CD4-positive, alpha-beta T cell (primary cell): ENCODE measurements around the gene POLQ. TPM values are rescaled to one million over a fixed set of nuclear protein-coding genes. Genes with fewer than 3 reads are reported as not detected.

Experiments
- ATAC-seq: fragments of 200-7000 bp; cut with Tn5 transposase; one replicate; pipeline ENCODE4 v1.10.0; 2022; ENCODE audit warnings: mild to moderate bottlenecking; ENCODE audit not compliant: poor library complexity
- CTCF ChIA-PET: fragments of 350-600 bp; sonication (Branson Sonifier 250); formaldehyde crosslinking; loops from one replicate; lab custom pipeline; 2021; ENCODE audit warnings: antibody characterized with exemption, inconsistent platforms; lab: Charles Lee
- POLR2A ChIA-PET: fragments of 350-600 bp; sonication (Branson Sonifier 250); formaldehyde crosslinking; loops from one replicate; lab custom pipeline; 2021; ENCODE audit warnings: antibody characterized with exemption, inconsistent platforms; lab: Charles Lee
- DNase-seq, 14 experiments: peaks; one replicate each; pipeline ENCODE4 v3.0.0-alpha.2; 2013 to 2020; ENCODE audit warnings: mixed read lengths in 2 of 14
- H3K27ac ChIP-seq, 2 donors: one replicate each; pipeline versions ENCODE4 v1.5.1 to v1.7.0; 2013; ENCODE audit warnings: low read length in 2 of 2, low read depth in 1 of 2, mild to moderate bottlenecking in 1 of 2
- H3K27me3 ChIP-seq, 2 experiments: 1 replicate in 1 of 2; 2 replicates in 1 of 2; pipeline versions ENCODE4 v1.6.1 to v1.7.0; 2013; ENCODE audit warnings: low read length in 2 of 2, control low read depth in 1 of 2, mild to moderate bottlenecking in 1 of 2, moderate library complexity in 1 of 2; ENCODE audit not compliant: insufficient read depth in 2 of 2, control insufficient read depth in 1 of 2
- H3K36me3 ChIP-seq: one replicate; pipeline ENCODE4 v1.6.1; 2013; ENCODE audit warnings: low read length, control low read depth; ENCODE audit not compliant: insufficient read depth
- H3K4me1 ChIP-seq: one replicate; pipeline ENCODE4 v1.6.1; 2013; ENCODE audit warnings: low read length, control low read depth; ENCODE audit not compliant: insufficient read depth
- H3K4me3 ChIP-seq: one replicate; pipeline ENCODE4 v1.5.1; 2013; ENCODE audit warnings: mild to moderate bottlenecking, low read length, moderate library complexity
- H3K9me3 ChIP-seq, 2 experiments: 1 replicate in 1 of 2; 2 replicates in 1 of 2; pipeline versions ENCODE4 v1.6.1 to v1.7.0; 2013; ENCODE audit warnings: low read length in 2 of 2, mild to moderate bottlenecking in 2 of 2, control low read depth in 1 of 2, moderate library complexity in 1 of 2; ENCODE audit not compliant: control insufficient read depth in 1 of 2, insufficient read depth in 1 of 2
- H3K27ac Mint-ChIP-seq: one replicate; pipeline ENCODE4 v1.8.0; 2020; ENCODE audit warnings: mixed read lengths
- H3K27me3 Mint-ChIP-seq: one replicate; pipeline ENCODE4 v1.8.0; 2021; ENCODE audit warnings: mixed read lengths
- H3K36me3 Mint-ChIP-seq: one replicate; pipeline ENCODE4 v1.8.0; 2021; ENCODE audit warnings: low read depth, mixed read lengths
- H3K4me1 Mint-ChIP-seq: one replicate; pipeline ENCODE4 v1.8.0; 2021; ENCODE audit warnings: low read depth, mixed read lengths
- H3K4me3 Mint-ChIP-seq: one replicate; pipeline ENCODE4 v1.8.0; 2020; ENCODE audit warnings: mild to moderate bottlenecking, mixed read lengths
- H3K9me3 Mint-ChIP-seq: one replicate; pipeline ENCODE4 v1.8.0; 2020; ENCODE audit warnings: mixed read lengths
- CTCF ChIP-seq: fragments of 200-600 bp; IDR thresholded peaks from one replicate; pipeline ENCODE4 v1.8.0; 2022; ENCODE audit warnings: antibody characterized with exemption, mild to moderate bottlenecking
- intact Hi-C, 2 experiments: fragments of 100-400 bp; cut with DNase I in 1 of 2; cut with micrococcal nuclease in 1 of 2; formaldehyde crosslinking; loops; one replicate each; pipeline versions ENCODE4 v1.15.1 to v1.9.0; 2023 to 2025; cut with DNase I, micrococcal nuclease
- total RNA-seq, 174 experiments: library from RNA in 2 of 174; stranded (reverse) in 2 of 174; gene quantifications; one replicate each; pipeline ENCODE4 v1.2.3 and lab custom pipeline; 2021 to 2026

The POLQ gene
- total RNA-seq, 2 experiments from 2014 or later = 0.17 to 0.30 TPM

GRCh38 chr3:121430664-121431215 lies 115.0 kb downstream of the POLQ start:
- no peak overlapping the region for H3K4me3 Mint-ChIP-seq
- H3K27ac Mint-ChIP-seq = no peak overlapping the region
- Histone ChIP-seq H3K27me3 (no peaks in the 10 kb centered on the region), H3K9me3 (no peaks in the 10 kb centered on the region), H3K4me3 (no peak overlapping the region), H3K4me1 (peaks cover 4% of the 10 kb centered on the region), H3K36me3 (no peaks in the 10 kb centered on the region), H3K27ac (no peak overlapping the region)
- intact Hi-C loops = loop anchor here in 1 of 2 experiments (5.0 kb wide), 1 partner anchor 407 kb away; the partner anchor contains the start of genes EAF2 and IQCB1
- no peaks in the 10 kb centered on the region for H3K9me3 Mint-ChIP-seq
- POLR2A ChIA-PET = no interaction called here
- H3K4me1 Mint-ChIP-seq = peaks cover 16% of the 10 kb centered on the region
- no peaks in the 10 kb centered on the region for H3K27me3 Mint-ChIP-seq
- CTCF ChIA-PET = no interaction called here
- no peak for TF ChIP-seq CTCF
- no peaks in the 10 kb centered on the region for H3K36me3 Mint-ChIP-seq
- no peak for ATAC-seq
- DNase-seq = no peak

DNA sequence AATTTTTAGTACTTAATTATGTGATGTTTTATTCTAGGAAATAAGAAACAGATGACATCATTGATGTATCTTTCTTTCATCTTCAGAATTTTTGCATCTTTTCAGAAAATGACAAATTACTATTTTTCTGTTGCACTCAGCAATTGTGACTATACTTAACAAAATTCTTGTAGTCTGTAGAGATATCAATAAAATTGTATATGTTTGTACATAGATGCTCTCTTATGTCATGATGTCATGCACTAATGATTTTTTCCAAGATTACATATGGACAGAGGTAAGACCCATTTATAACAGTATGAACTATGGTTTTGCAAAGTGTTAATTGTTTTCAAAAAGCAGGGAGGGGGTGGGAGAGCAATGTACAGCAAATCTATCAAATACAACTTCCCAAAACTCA lies 121.2 kb downstream of the POLQ start:
- DNase-seq = no peak
- intact Hi-C loops = no loop called here
- Mint-ChIP-seq H3K27me3 (no peaks in the 10 kb centered on the region), H3K36me3 (no peaks in the 10 kb centered on the region), H3K27ac (no peak overlapping the region), H3K4me1 (no peaks in the 10 kb centered on the region), H3K4me3 (no peak overlapping the region), H3K9me3 (no peaks in the 10 kb centered on the region)
- H3K27me3 ChIP-seq = no peaks in the 10 kb centered on the region
- no peak overlapping the region for H3K27ac ChIP-seq
- CTCF ChIA-PET = no interaction called here
- ATAC-seq = no peak
- TF ChIP-seq CTCF = no peak
- no peaks in the 10 kb centered on the region for H3K36me3 ChIP-seq
- H3K4me3 ChIP-seq = no peak overlapping the region
- H3K4me1 ChIP-seq = no peaks in the 10 kb centered on the region
- no peaks in the 10 kb centered on the region for H3K9me3 ChIP-seq
- POLR2A ChIA-PET = no interaction called here

DNA sequence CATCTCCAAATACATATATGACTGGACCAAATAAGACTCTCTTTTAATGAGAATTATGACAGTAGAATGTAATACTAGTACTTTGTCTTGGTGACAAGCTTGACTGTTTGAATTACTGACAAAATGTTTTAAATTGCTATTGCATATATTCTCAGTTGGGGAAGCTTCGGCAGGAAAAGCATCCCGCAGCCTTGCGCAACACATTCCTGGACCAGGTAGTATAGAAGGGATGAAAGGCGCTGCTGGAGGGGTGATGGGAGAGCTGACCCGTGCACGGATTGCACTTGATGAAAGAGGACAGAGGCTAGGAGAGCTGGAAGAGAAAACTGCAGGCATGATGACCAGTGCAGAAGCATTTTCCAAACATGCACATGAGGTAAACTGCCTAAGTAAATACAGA lies 127.6 kb downstream of the POLQ start:
- no peaks in the 10 kb centered on the region for H3K4me1 ChIP-seq
- Mint-ChIP-seq H3K36me3 (no peaks in the 10 kb centered on the region), H3K27ac (no peak overlapping the region), H3K27me3 (no peaks in the 10 kb centered on the region), H3K4me1 (no peaks in the 10 kb centered on the region), H3K9me3 (no peaks in the 10 kb centered on the region), H3K4me3 (no peak overlapping the region)
- H3K27ac ChIP-seq = no peak overlapping the region
- H3K9me3 ChIP-seq = no peaks in the 10 kb centered on the region
- no peak for TF ChIP-seq CTCF
- ATAC-seq = no peak
- no peaks in the 10 kb centered on the region for H3K27me3 ChIP-seq
- no peaks in the 10 kb centered on the region for H3K36me3 ChIP-seq
- ChIA-PET POLR2A (interaction anchor here (0.6 kb wide), 1 partner anchor 23 kb away, joined by 3 read pairs; no protein-coding TSS in a partner anchor), CTCF (no interaction called here)
- no peak for DNase-seq
- H3K4me3 ChIP-seq = no peak overlapping the region
- intact Hi-C loops = no loop called here
